SK-N-SH (cell line): ENCODE results near the gene XPA. TPM values are rescaled to one million over a fixed set of nuclear protein-coding genes. Genes with fewer than 3 reads are reported as not detected.

ENCODE experiments used
- CTCF ChIA-PET: fragments of 300-600, 350-600 bp; formaldehyde crosslinking; extraction: SDS; loops from one replicate; lab custom pipeline; 2021; lab: Yijun Ruan, JAX
- POLR2A ChIA-PET: fragments of 350-600 bp; sonication (Branson Sonifier 250); formaldehyde crosslinking; extraction: SDS; loops from one replicate; lab custom pipeline; 2020; ENCODE audit warnings: antibody characterized with exemption, inconsistent platforms; lab: Yijun Ruan, JAX
- DNase-seq: peaks from one replicate; pipeline ENCODE4 v3.0.0; 2012
- H2AFZ ChIP-seq: fragments of 200-600 bp; sonication (generic); 2 replicates; pipeline ENCODE4 v1.8.1; 2016; ENCODE audit warnings: antibody characterized with exemption, mild to moderate bottlenecking, low read depth
- H3F3A ChIP-seq: fragments of 200-600 bp; sonication (generic); replicated peaks from 2 replicates; pipeline ENCODE3; 2016; ENCODE audit warnings: antibody characterized with exemption, mild to moderate bottlenecking; ENCODE audit not compliant: insufficient read depth
- H3K27ac ChIP-seq, 2 experiments: fragments of 200-500 bp in 1 of 2; fragments of 200-600 bp in 1 of 2; sonication (Bioruptor generic) in 1 of 2; sonication (generic), shearing (Covaris generic) in 1 of 2; 2 replicates each; pipeline versions ENCODE4 v1.5.1 to v1.6.1; 2014 to 2016; ENCODE audit warnings: low read depth in 2 of 2, inconsistent platforms in 1 of 2, low read length in 1 of 2, mild to moderate bottlenecking in 1 of 2, mixed read lengths in 1 of 2
- H3K27me3 ChIP-seq: fragments of 200-600 bp; sonication (generic), shearing (Covaris generic); 2 replicates; pipeline ENCODE4 v1.6.1; 2016; ENCODE audit warnings: mixed run types; ENCODE audit not compliant: insufficient read depth
- H3K36me3 ChIP-seq, 2 experiments: fragments of 200-500 bp in 1 of 2; fragments of 200-600 bp in 1 of 2; sonication (Bioruptor generic) in 1 of 2; sonication (generic) in 1 of 2; replicated peaks in 1 of 2; 2 replicates each; pipeline versions ENCODE3 to v1.5.1; 2014 to 2016; ENCODE audit warnings: low read length in 1 of 2, mild to moderate bottlenecking in 1 of 2; ENCODE audit not compliant: insufficient read depth in 2 of 2, control insufficient read depth in 1 of 2
- H3K4me1 ChIP-seq, 2 experiments: fragments of 200-500 bp in 1 of 2; fragments of 200-600 bp in 1 of 2; sonication (Bioruptor generic) in 1 of 2; sonication (generic), shearing (Covaris generic) in 1 of 2; 2 replicates each; pipeline versions ENCODE4 v1.5.1 to v1.6.1; 2014 to 2016; ENCODE audit warnings: low read depth in 1 of 2, low read length in 1 of 2, mixed run types in 1 of 2; ENCODE audit not compliant: insufficient read depth in 2 of 2, control insufficient read depth in 1 of 2
- H3K4me2 ChIP-seq: fragments of 200-600 bp; sonication (generic), shearing (Covaris generic); 2 replicates; pipeline ENCODE4 v1.6.1; 2017; ENCODE audit warnings: mixed run types
- H3K4me3 ChIP-seq, 2 experiments: fragments of 200-500 bp in 1 of 2; fragments of 200-600 bp in 1 of 2; sonication (Bioruptor generic) in 1 of 2; sonication (generic), shearing (Covaris generic) in 1 of 2; 2 replicates each; pipeline versions ENCODE4 v1.5.1 to v1.8.1; 2014 to 2016; ENCODE audit warnings: low read depth in 2 of 2, inconsistent platforms in 1 of 2, low read length in 1 of 2, mild to moderate bottlenecking in 1 of 2, mixed read lengths in 1 of 2, moderate library complexity in 1 of 2
- H3K79me2 ChIP-seq: fragments of 200-600 bp; sonication (generic); 2 replicates; pipeline ENCODE4 v1.8.1; 2017; ENCODE audit warnings: mild to moderate bottlenecking; ENCODE audit not compliant: insufficient read depth
- H3K9ac ChIP-seq: fragments of 200-600 bp; sonication (generic); 2 replicates; pipeline ENCODE4 v1.6.1; 2017; ENCODE audit warnings: mixed run types
- H3K9me2 ChIP-seq: fragments of 200-600 bp; sonication (generic); 2 replicates; pipeline ENCODE4 v1.6.1; 2017; ENCODE audit warnings: mixed run types
- H3K9me3 ChIP-seq: fragments of 200-600 bp; sonication (generic); 2 replicates; pipeline ENCODE4 v1.6.1; 2017; ENCODE audit warnings: mixed run types, mild to moderate bottlenecking, moderate library complexity
- H4K20me1 ChIP-seq: fragments of 200-600 bp; sonication (generic); 2 replicates; pipeline ENCODE4 v1.6.1; 2017; ENCODE audit warnings: mild to moderate bottlenecking, mixed run types; ENCODE audit not compliant: insufficient read depth
- ELF1 ChIP-seq: IDR thresholded peaks from 2 replicates; pipeline ENCODE4 v1.4.0; 2012
- EZH2phosphoT487 ChIP-seq: fragments of 200-600 bp; sonication (generic); IDR thresholded peaks from 2 replicates; pipeline ENCODE4 v1.6.1; 2017; ENCODE audit warnings: low read depth, mixed run types, mild to moderate bottlenecking, antibody characterized with exemption, moderate library complexity, borderline replicate concordance
- FOSL2 ChIP-seq: IDR thresholded peaks from 2 replicates; pipeline ENCODE4 v1.4.0; 2012; ENCODE audit warnings: low read depth, mild to moderate bottlenecking, moderate library complexity, borderline replicate concordance
- FOXM1 ChIP-seq: IDR thresholded peaks from 2 replicates; pipeline ENCODE4 v1.4.0; 2012; ENCODE audit warnings: low read depth, mild to moderate bottlenecking
- JUND ChIP-seq: IDR thresholded peaks from 2 replicates; pipeline ENCODE4 v1.4.0; 2012
- MEF2A ChIP-seq: IDR thresholded peaks from 2 replicates; pipeline ENCODE4 v1.4.0; 2012; ENCODE audit warnings: low read depth, borderline replicate concordance
- MXI1 ChIP-seq: IDR thresholded peaks from 2 replicates; pipeline ENCODE4 v1.6.1; 2012; ENCODE audit warnings: mild to moderate bottlenecking, low read depth, low read length, improper control_type of control experiment
- RAD21 ChIP-seq: IDR thresholded peaks from 2 replicates; pipeline ENCODE4 v1.6.1; 2012; ENCODE audit warnings: mild to moderate bottlenecking, low read length
- TAF1 ChIP-seq: IDR thresholded peaks from 2 replicates; pipeline ENCODE4 v1.6.1; 2012; ENCODE audit warnings: low read depth, mild to moderate bottlenecking, low read length, moderate library complexity, borderline replicate concordance
- TCF12 ChIP-seq: IDR thresholded peaks from 2 replicates; pipeline ENCODE4 v1.4.0; 2012
- TEAD4 ChIP-seq: IDR thresholded peaks from 2 replicates; pipeline ENCODE4 v1.4.0; 2012; ENCODE audit warnings: mild to moderate bottlenecking, borderline replicate concordance; ENCODE audit not compliant: insufficient read depth
- YY1 ChIP-seq: IDR thresholded peaks from 2 replicates; pipeline ENCODE4 v1.4.0; 2012; ENCODE audit warnings: low read depth, mild to moderate bottlenecking
- WGBS: methylation state at CpG from one replicate; pipeline ENCODE4 v1.1.6; 2017; ENCODE audit warnings: low lambda C conversion rate; 5-methylcytosine and 5-hydroxymethylcytosine counted together
- polyA plus RNA-seq, 3 experiments: library from polyadenylated mRNA; depleted of rRNA; stranded (reverse); fragments of >200 nt; gene quantifications; 2 replicates each; pipeline ENCODE4 v1.2.3, GENCODE V29; 2012
- TF ChIP-seq, protein P1 (sequence below): IDR thresholded peaks from 2 replicates; pipeline ENCODE4 v1.4.0; 2012; ENCODE audit warnings: low read depth
- TF ChIP-seq, protein P2 (sequence below): IDR thresholded peaks from 2 replicates; pipeline ENCODE4 v1.4.0; 2012; ENCODE audit warnings: low read depth, borderline replicate concordance
- TF ChIP-seq, protein P3 (sequence below): fragments of 150-350 bp; IDR thresholded peaks from 2 replicates; pipeline ENCODE4 v1.6.1; 2017; ENCODE audit warnings: antibody characterized with exemption, low read length, low read depth, borderline replicate concordance
- TF ChIP-seq, protein P4 (sequence below): fragments of 150-350 bp; IDR thresholded peaks from 2 replicates; pipeline ENCODE4 v1.6.1; 2016; ENCODE audit warnings: mild to moderate bottlenecking, low read depth, low read length

XPA gene
- polyA plus RNA-seq, 1 of the 3 experiments (the other 2 are of a cell fraction) = 3.3 TPM

DNA sequence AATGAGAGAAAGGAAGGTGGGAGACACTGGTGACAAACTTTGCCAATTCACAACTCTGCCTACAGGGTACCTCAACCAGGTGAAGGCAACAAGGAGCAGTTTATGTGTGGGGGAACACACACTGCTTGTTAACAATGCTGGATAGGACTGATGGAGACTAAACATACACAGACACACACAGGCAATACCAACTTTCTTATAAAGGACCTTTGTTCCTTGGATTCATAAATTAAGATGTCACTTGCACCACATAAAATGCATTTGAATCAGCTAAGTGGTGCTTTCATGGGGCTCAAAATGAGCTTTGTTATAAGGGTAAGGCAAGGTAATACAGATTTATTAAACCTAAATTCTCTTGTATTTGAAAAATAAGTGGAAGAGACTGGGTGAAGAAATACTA lies 68.0 kb downstream of the XPA start:
- POLR2A ChIA-PET = no interaction called here
- Histone ChIP-seq H3K4me2 (no peak overlapping the region), H3F3A (peaks cover 16% of the 10 kb centered on the region), H3K27me3 (no peaks in the 10 kb centered on the region), H3K27ac (no peak overlapping the region), H3K36me3 (peaks cover 10 to 35% of the 10 kb centered on the region in 2 experiments), H3K9me3 (no peaks in the 10 kb centered on the region), H3K9me2 (no peaks in the 10 kb centered on the region), H3K9ac (no peak overlapping the region), H4K20me1 (no peaks in the 10 kb centered on the region), H3K79me2 (peaks cover 68% of the 10 kb centered on the region), H3K4me1 (peaks cover 5 to 7% of the 10 kb centered on the region in 2 experiments; a peak in 2 of 4 replicates), H3K4me3 (no peak overlapping the region), H2AFZ (no peak overlapping the region)
- CTCF ChIA-PET = interaction anchor here (1.2 to 6.6 kb wide), 3 partner anchors 14 to 161 kb away, joined by 3 to 41 read pairs (median 6); no protein-coding TSS in a partner anchor
- TF ChIP-seq TCF12 (no peak), RAD21 (no peak), ELF1 (no peak), MEF2A (no peak), TEAD4 (no peak), JUND (no peak), TAF1 (no peak), YY1 (no peak), EZH2phosphoT487 (no peak), FOXM1 (no peak), FOSL2 (no peak)
- TF ChIP-seq, protein P1, sequence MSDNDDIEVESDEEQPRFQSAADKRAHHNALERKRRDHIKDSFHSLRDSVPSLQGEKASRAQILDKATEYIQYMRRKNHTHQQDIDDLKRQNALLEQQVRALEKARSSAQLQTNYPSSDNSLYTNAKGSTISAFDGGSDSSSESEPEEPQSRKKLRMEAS = no peak
- TF ChIP-seq, protein P2, sequence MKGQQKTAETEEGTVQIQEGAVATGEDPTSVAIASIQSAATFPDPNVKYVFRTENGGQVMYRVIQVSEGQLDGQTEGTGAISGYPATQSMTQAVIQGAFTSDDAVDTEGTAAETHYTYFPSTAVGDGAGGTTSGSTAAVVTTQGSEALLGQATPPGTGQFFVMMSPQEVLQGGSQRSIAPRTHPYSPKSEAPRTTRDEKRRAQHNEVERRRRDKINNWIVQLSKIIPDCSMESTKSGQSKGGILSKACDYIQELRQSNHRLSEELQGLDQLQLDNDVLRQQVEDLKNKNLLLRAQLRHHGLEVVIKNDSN = no peak
- TF ChIP-seq, protein P3, sequence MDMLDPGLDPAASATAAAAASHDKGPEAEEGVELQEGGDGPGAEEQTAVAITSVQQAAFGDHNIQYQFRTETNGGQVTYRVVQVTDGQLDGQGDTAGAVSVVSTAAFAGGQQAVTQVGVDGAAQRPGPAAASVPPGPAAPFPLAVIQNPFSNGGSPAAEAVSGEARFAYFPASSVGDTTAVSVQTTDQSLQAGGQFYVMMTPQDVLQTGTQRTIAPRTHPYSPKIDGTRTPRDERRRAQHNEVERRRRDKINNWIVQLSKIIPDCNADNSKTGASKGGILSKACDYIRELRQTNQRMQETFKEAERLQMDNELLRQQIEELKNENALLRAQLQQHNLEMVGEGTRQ = no peak
- DNase-seq = no peak

DNA sequence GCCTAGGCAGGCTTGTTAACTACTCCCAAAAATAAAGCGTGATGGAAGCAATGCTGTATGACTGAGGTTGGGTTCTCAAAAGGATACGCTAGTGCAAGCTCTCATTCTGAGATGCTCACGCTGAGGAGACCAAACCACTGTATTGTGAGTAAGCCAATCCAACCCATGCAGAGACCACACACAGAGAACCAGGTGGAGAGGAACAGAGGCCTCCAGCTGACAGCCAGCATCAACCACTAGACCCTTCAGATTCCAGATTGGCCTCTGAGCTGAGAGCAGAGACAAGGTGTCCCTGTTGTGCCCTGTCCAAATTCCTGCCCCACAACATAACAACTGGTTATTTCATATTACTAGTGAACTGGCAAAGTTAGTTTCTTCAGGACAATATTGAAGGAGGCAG lies 68.5 kb downstream of the XPA start:
- POLR2A ChIA-PET = no interaction called here

More for the DNA sequence above, 68.5 kb downstream of the XPA start:
- H3K9me3 ChIP-seq = no peaks in the 10 kb centered on the region
- H3K79me2 ChIP-seq = peaks cover 63% of the 10 kb centered on the region
- TF ChIP-seq, protein P4, sequence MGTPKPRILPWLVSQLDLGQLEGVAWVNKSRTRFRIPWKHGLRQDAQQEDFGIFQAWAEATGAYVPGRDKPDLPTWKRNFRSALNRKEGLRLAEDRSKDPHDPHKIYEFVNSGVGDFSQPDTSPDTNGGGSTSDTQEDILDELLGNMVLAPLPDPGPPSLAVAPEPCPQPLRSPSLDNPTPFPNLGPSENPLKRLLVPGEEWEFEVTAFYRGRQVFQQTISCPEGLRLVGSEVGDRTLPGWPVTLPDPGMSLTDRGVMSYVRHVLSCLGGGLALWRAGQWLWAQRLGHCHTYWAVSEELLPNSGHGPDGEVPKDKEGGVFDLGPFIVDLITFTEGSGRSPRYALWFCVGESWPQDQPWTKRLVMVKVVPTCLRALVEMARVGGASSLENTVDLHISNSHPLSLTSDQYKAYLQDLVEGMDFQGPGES = no peak
- TF ChIP-seq FOXM1 (no peak), MEF2A (no peak), MXI1 (no peak)
- H3K4me1 ChIP-seq = peaks cover 5 to 7% of the 10 kb centered on the region in 2 experiments; a peak in 2 of 4 replicates
- H3K9me2 ChIP-seq = no peaks in the 10 kb centered on the region
- H3K4me3 ChIP-seq = no peak overlapping the region
- no peak overlapping the region for H3K4me2 ChIP-seq
- no peak for DNase-seq
- H3K9ac ChIP-seq = no peak overlapping the region
- no peak overlapping the region for H2AFZ ChIP-seq
- peaks cover 11 to 37% of the 10 kb centered on the region in 2 experiments for H3K36me3 ChIP-seq
- H3K27me3 ChIP-seq = no peaks in the 10 kb centered on the region
- CTCF ChIA-PET = interaction anchor here (1.0 to 6.6 kb wide), 4 partner anchors 10 to 160 kb away, joined by 3 to 41 read pairs (median 8); no protein-coding TSS in a partner anchor
- no peaks in the 10 kb centered on the region for H4K20me1 ChIP-seq
- no peak overlapping the region for H3K27ac ChIP-seq
- peaks cover 12% of the 10 kb centered on the region for H3F3A ChIP-seq
- 95% methylated on average over 3 of the region's 3 CpGs for WGBS
